NCI-H2227 treated with DMSO at 0.1 percent for 48 hours (cell line): Measurements from ENCODE around the gene SLC35F1.
A peak's percentile ranks its signal among the peaks of the same experiment; 100 is the strongest.
"Not testable (repeated sequence)": the region's sequence is repeated elsewhere in the genome, so short reads cannot be mapped to it uniquely, and the experiment has no call there.

Experiments used
- DNase-seq: peaks from one replicate; lab custom pipeline; 2025; lab: John Stamatoyannopoulos, UW

The SLC35F1 gene

DNA sequence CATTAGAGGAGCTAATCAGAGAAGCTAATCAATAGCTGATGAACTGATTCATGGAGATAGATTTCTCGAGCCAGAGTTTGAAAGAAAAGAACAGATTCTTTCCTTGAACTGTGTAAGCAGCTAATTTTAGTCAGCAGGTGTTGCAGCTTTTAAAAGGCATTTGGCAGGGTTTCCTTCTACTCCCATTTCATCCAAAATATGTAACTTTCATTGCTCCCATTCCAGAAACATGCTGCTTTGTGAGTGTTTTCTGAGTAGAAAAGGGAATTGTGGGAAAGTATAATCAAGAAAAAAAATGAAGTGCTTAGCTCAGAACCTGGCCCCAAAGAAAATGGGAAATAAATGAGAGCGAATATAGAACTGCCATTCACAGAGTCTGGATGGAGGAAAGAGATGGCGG is 20.8 kb downstream of the SLC35F1 start:
- no peak for DNase-seq

DNA sequence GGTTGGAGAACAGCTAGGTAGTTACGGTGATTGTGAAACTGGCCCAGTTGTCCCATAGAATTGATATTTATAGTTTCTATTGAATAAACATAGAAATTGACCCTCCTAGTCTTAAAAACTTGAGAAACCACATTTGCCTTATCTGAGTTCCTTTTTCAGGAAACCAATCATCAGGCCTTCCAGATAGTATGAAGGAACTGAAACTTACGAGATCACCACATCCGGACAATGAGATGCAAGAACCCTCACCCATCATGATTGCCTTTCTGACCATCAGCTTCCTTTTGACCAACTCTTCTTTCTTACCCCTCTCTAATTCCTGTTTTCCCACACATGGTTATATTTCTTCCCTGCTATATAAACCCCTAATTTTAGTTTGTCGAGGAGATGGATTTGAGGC is 21.8 kb downstream of the SLC35F1 start:
- DNase-seq, result no peak

DNA sequence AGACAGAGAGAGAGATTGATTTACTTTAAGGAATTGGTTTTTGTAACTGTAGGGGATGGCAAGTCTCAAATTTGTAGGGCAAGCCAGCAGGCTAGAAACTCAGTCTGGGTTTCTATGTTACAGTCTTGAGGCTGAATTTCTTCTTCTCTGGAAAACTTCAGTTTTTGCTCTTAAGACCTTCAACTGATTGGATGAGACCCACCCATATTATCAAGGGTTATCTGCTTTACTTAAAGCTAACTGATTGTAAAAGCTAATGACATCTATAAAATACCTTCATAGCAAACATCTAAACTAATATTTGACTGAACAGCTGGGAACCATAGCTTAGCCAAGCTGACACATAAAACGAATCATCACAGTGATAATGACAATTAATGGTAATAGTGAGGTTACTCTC is 22.4 kb downstream of the SLC35F1 start:
- no peak for DNase-seq

DNA sequence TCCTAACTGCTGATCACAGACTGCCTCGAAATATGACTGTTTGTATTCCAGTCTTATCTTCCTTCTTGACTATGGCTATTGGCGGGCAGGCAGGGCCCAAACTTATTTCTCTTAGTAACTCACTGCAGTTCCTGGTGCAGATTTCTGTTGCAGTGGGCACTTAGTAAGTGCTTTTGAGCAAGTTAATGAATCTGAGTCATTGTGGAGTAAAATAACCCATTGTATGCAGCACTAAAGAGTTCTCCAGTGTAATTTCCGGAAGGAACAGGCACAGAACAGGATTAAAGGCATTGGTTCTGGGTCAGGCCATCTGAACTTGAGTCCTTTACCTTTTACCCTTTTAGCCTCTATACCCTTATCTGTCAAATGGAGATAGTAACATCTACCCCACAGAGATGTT is 23.6 kb downstream of the SLC35F1 start:
- DNase-seq, result no peak

DNA sequence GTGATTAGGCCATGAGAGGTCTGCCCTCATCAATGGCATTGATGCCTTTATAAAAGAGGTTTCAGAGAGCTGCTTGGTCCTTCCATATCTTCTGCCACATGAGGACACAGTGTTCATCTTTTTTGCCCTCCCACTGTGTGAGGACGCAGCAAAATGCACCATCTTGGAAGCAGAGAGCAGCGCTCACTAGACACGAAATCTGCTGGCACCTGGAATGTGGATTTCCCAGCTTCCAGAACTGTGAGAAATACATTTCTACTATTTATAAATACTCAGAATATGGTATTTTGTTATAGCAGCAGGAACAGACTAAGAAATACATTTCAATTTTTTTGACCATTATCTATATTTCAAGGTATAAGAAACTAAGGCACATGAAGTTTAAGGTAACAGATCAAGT is 24.9 kb downstream of the SLC35F1 start:
- DNase-seq, result no peak

DNA sequence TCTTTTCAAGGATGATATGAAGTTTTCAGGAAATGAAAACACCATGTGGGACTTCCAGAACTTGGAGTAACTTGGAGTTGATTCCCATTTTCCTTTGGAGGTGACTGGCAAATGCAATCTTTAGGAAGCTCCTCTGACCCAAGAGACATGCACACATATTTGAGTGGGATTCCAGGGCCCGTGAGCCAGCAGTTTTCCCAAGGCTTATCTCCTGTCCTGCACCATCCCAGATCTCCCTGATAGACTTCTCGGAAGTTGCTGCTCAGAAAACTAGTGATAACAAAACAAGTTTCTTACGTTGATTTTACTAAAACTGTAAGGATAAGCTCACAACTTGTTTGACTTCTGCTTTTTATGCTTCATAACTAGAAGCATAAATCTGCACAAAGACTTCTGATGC is 25.6 kb downstream of the SLC35F1 start:
- no peak for DNase-seq

DNA sequence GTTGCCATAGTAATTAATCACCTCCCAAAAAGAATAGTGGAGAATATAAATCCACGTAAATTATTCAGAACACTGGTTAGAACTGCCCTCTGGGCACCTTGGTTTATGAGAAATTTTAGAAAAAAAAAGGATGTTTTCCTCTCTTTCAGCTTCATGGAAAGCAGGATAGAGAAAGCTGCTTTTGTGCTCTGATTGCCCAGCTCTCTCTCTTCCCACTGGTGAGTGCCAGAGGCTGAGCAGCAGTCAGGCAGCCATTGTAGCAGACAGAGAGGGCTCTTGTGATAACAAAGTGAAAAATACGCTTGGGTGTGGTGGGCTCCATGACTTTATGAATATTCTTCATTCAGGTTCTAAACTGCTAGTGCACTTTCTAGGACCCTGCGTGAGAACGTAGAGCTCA is 26.4 kb downstream of the SLC35F1 start:
- no peak for DNase-seq

DNA sequence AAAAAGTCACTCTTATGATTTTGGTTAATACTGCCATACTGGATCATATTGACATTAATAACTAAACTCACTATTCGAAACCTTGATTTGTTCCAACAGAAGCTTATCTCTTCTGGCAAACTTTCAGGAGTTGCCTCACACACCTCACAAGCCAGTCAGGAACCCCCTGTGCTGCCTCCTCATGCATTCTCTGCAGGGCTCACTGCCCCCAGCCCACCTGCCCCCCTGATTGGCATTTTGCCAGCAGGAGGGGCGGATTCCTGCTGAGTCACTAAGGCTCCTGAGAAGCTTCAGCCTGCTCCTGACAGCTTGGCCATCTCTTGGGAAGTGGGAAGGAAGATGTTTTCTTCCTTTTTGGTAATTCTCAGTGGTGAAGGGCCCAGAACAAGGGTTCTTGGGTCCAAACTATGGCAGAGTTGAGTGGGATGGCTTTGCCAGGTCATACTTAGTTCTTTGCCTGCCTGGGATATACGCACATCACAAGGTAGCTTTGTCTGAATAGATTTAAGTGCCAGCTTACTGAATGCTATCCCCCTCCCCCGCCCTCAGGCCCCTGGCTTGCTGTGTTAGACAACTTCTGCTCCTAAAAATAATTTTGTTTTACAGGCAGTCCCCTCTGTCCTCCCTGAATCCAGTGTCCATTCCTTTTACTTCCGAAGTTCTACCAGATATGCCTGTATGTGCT is 31.4 kb downstream of the SLC35F1 start:
- DNase-seq, result no peak

DNA sequence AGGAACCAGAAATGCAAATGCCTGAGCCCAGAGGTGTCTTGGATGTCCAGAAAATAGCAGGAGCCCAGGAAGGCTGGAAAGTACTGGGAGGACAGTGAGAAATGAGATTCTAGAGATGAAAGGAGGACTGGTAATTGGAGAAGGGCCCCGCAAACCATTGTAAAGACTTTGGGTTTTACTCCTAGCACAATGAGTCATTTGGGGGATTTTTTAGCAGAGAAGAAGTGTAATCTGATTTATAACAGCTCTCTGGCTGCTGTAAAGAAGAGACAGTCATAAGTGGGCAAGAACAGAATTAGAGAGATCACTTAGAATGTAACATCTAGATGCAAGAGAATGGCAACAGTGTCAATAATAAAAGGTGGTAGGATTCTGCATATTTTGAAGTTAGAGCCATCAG is 40.2 kb downstream of the SLC35F1 start:
- DNase-seq, result no peak

DNA sequence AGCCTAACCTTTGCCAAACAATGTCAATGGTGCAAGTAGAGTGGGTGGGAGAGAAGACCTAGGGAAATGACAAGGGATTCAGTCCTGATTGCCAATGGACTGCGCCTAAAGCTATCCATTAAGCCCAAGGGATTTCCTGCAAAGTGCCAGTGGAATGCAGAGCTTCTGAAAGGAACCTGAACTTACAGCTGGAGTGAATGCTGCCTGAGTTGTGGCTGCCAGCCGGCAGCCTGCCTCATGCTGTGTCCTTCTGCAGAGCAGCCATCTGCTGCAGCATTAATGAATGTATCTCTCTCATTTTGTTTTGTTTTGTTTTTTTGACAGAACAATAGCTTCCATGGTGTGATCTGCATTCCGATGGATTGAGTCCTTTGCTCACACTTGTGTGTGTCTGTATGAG is 44.7 kb downstream of the SLC35F1 start:
- no peak for DNase-seq

DNA sequence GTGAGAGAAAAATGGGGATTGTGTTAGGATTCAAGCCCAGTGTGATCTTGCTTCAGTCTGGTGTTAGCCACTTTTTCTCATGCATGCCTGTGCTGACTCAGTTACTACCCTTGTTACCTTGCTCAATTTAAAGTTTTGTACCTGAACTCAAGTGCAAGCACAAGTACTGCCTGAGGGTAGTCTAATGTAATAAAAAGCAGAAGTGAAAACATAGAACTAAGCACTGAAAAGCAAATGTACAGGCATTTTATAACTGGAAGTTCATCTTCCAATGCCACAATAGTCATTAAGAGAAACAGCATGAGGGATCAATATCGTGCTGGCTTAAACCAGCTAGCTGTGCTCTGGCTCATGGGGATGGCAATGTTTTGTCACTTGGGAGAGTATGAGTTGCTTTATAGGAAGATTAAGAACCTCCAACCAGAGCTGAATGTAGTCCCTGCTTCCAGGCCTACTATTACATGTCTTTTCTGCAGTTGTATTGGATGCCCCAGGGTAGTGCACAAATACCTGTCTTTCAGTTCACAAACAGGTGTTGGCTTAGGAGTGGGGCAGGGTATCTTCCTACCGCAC is 48.7 kb downstream of the SLC35F1 start:
- no peak for DNase-seq

DNA sequence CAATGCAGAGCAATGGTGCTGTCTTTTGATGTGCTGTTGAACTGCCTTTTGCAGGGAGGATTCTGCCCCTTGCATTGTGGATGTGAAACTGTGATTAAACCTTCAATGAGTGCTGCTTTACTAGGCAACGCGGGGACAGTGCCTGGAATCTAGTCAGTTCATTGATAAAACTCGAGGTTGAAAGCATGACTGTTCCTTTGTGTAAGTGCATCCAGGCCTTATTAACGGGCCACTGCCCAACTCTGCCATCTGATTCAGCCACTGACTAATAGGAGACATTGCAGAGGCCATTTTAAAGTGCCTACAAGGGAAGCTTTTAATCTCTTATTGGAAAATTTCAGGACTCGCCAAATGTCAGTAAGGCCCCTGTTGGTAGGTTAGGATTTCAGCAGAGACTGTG is 49.3 kb downstream of the SLC35F1 start:
- no peak for DNase-seq

DNA sequence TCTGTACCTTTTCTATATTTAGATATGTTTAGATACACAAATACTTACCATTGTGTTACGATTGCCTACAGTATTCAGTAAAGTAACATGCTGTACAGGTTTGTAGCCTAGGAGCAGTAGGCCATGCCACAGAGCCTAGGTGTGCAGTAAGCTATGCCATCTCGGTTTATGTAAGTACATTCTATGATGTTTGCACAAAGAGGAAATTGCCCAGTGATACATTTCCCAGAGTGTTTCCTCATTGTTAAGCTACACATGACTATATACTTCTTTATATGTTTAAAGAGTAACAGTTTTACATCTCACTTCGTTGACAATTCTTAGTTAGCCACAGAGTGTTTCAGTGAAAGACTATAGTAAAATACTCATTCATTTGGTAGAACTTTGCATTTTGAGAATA is 51.5 kb downstream of the SLC35F1 start:
- DNase-seq, result no peak

DNA sequence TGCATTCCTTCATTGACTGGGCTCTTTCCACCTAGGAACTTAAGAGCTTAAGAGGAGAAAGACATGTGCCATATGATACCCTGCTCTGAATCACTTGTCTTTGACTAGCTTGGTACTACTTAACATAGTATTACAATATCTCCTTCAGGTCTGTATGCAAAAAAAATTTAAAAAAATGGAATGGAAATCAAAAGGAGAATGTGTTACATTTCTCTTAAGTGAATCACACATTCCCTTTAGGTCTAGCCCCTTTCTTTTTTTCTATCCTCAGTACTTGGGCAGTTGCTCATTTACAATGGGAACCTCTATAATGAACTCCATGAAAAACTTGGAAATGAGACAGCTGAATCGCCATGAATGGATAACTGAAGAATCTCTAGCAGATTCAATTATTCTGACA is 53.8 kb downstream of the SLC35F1 start:
- no peak for DNase-seq

DNA sequence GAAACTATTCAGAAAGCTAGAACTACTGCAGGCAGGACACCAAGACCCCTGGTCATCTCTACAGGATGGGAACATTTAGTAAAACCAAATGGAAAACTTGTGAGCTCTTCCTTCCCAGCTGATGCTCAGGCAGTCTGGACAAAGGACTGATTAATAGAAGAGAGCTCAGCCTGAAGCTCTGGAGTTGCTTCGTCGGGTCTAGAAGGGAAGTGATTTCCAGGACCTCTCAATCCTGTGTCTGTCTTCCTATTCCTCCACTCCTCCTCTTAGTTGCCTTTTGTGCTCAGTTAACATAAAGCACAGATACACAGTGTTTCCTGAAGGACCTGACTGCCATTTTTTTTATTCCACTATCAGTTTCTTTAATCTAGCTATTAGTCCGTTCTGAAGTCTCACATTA is 54.2 kb downstream of the SLC35F1 start:
- DNase-seq, result no peak

DNA sequence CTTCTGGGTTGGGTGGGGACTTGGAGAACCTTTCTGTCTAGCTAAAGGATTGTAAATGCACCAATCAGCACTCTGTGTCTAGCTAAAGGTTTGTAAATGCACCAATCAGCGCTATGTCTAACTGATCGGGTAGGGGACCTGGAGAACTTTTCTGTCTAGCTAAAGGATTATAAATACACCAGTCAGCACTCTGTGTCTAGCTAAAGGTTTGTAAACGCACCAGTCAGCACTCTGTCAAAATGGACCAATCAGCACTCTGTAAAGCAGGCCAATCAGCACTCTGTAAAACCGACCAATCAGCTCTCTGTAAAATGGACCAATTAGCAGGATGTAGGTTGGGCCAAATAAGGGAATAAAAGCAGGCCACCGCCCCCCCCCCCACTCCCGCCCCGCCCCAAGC is 58.7 kb downstream of the SLC35F1 start:
- DNase-seq, result not testable (repeated sequence)

DNA sequence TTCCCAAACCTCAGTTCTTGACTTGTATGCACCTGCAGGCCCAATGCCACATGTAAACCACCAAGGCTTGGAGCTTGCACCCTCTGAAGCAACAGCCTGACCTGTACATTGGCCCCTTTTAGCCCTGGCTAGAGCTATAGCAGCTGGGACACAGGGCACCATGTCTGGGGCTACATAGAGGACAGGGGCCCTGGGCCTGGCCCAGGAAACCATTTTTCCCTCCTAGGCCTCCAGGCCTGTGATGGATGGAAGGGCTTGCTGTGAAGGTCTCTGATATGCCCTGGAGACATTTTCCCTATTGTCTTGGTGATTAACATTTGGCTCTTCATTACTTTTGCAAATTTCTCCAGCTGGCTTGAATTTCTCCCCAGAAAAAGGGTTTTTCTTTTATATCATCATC is 64.6 kb downstream of the SLC35F1 start:
- no peak for DNase-seq

DNA sequence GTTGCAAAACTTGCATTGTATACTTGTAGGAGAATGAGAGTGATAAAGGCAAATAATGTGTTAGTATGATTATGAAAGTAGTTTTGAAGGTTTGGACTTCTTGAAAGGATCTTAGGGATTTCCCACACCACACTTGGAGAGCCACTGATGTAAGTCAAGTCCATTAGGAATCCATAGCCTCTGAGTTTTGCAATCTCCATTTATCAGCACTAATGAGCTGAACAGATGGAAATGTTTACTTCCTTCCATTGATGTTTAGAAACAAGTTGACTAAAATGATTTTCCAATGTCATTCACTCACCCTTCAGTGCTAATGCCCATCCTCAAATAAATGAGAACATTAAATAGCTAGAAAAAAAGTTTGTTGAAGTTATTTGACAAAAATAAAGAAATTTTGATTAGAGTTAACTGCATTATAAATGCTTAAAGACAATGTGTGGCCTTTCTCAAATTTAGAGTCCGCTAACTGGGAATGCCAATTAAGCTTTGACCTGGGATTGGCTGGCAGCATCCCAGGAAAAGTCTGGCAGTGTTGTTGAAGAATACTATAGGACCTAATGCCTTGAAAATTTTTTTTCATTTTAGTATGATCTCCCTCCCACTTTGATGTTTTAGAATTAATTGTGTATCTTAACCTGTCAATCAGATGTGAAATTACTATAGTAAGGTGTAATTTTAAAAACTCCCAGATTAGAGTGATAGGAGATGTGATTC is 68.0 kb downstream of the SLC35F1 start:
- DNase-seq, result no peak

DNA sequence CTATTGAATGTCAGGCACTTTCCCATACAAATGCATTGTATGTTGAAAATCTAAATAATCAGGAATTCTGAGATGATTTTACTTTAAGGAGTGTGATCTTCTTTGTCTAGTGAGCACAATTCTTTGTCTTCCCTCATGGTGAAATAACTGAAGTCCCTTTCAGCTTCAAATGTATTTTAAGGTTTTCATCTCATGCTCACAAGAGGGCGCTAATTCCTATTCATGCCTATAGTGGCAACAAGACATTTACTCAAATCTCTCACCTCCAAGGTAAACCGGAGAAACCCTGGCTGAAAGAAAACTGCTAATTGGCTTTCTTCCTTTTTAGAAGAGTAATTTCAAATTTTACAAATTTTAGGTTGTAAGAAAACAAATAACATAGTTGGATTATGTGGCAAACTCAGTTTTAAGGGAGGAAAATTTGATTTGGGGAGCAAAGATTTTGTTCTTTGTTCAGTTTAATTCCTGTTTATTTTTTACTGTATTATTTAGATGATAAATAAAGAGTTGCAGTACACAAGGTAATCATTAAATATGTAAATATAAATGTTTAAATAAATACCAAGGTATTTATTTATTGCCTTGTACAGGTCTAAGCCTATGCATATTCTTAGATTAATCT is 69.1 kb downstream of the SLC35F1 start:
- DNase-seq, result peak; percentile 25

DNA sequence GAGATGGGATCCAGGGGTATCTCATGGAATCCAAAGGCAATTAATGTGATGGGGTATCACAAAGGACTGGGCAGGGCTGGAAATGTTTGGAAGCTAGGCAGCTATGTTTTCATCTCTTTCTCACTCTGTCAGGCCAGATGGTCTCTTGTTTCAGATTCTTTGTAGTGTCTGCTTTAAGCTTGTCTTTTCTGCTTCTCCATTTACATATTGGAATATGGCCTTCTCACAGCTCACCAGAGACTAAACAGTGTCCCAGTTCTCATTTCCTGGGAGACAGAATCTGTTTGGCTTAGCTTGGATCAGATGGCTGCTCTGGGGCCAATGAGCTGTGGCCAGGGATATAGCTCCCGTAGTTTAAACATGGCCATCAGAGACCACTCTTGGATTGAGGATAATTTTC is 78.9 kb downstream of the SLC35F1 start:
- DNase-seq, result no peak

DNA sequence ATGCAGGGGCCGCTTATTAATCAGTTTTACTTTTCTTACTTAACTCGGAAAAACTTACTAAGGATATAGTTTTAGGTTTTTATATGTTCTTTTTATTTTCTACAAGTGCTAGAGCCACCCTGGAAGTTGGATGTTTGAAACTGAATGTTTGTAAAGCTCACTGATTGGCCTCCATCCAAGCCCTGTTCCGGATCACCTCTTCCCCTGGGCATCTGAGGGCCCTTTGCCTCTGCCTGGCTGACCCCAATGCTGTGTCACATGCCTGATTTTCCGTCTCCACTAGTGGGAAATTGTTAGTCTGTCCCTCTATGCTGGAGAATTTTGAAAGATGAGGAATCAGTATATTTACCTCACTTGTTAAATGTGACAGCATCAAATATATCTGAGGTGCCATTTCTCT is 79.3 kb downstream of the SLC35F1 start:
- DNase-seq, result no peak

DNA sequence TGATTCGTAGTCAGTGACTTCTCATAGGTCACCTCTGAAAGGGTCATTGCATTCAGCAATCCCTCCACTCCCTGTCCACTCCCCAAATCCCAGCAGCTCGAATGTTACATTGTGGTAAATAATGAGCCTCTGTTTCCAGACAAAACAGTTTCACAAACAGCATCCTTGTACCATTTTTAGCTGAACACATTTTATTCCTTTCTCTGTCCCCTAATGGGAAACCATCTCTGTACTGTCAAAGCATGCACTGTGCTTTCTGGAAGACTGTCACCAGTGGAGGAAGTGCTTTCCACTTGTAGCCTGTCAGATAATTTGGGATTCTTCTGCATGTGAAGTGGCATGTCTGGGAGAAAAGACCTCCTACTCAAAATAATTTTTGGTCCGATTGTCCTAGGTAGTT is 82.0 kb downstream of the SLC35F1 start:
- DNase-seq, result no peak

DNA sequence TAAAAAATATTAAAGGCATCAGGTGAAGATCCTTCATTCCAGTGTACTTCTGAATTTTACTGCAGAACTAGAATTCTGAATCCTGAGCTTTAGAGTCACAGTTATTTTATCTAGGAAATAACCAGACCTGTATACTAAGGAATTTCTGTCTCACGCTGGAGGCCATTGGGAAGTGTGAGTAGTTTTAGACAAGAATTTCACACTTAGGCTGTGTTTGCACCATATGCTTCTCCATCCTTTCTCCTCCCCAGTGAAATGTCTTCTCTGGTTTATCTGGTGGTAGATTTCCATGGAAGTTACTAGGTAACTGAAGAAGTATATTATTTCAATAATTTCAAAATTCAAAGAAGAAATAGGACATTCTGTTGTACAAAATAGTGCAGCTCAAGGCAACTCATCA is 83.1 kb downstream of the SLC35F1 start:
- no peak for DNase-seq
